Epithelial cell of proximal tubule (primary cell): ENCODE data around the gene ACTR6. TPM values are rescaled to one million over a fixed set of nuclear protein-coding genes. Genes with fewer than 3 reads are reported as not detected.
"Not testable (repeated sequence)": the region's sequence is repeated elsewhere in the genome, so short reads cannot be mapped to it uniquely, and the experiment has no call there.

ENCODE experiments used
- DNase-seq: peaks from one replicate; pipeline ENCODE4 v3.0.0-alpha.2; 2011; ENCODE audit warnings: low read depth
- H3K4me3 ChIP-seq: 2 replicates; pipeline ENCODE4 v1.5.1; 2011; ENCODE audit warnings: low read depth, mild to moderate bottlenecking, low read length
- total RNA-seq: library from RNA; depleted of rRNA; stranded (reverse); fragments of >200 nt; gene quantifications from 2 replicates; pipeline ENCODE4 v1.2.3, GENCODE V29; 2015
- TF ChIP-seq, protein P1 (sequence below): conservative IDR thresholded peaks from 2 replicates; pipeline ENCODE4 v1.5.1; 2012; ENCODE audit warnings: low read depth, mild to moderate bottlenecking, low read length

Gene ACTR6
- total RNA-seq, 1 donor from 2014 or later: 37.8 TPM

- no peak overlapping the region for H3K4me3 ChIP-seq
- TF ChIP-seq, protein P1, sequence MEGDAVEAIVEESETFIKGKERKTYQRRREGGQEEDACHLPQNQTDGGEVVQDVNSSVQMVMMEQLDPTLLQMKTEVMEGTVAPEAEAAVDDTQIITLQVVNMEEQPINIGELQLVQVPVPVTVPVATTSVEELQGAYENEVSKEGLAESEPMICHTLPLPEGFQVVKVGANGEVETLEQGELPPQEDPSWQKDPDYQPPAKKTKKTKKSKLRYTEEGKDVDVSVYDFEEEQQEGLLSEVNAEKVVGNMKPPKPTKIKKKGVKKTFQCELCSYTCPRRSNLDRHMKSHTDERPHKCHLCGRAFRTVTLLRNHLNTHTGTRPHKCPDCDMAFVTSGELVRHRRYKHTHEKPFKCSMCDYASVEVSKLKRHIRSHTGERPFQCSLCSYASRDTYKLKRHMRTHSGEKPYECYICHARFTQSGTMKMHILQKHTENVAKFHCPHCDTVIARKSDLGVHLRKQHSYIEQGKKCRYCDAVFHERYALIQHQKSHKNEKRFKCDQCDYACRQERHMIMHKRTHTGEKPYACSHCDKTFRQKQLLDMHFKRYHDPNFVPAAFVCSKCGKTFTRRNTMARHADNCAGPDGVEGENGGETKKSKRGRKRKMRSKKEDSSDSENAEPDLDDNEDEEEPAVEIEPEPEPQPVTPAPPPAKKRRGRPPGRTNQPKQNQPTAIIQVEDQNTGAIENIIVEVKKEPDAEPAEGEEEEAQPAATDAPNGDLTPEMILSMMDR: no peak
- DNase-seq: no peak
These were observed 18.9 kb downstream of the ACTR6 start for GRCh38 chr12:100219328-100220109.

DNA sequence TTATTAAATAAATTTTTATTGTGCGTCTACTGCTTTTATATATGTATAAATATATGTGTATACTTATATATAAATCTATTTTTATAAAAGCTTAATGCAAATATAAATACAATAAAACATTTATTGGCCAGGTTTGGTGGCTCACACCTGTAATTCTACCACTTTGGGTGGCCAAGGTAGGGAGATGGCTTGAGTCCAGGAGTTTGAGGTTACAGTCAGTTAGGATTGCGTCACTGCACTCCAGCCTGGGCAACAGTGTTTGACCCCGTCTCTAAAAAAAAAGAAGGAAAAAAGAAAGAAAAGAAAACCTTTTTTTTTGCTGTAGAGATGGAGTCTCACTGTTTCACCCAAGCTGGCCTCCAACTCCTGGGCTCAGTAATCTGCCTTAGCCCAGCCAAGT is 20.9 kb downstream of the ACTR6 start:
- no peak for DNase-seq
- H3K4me3 ChIP-seq: no peak overlapping the region

DNA sequence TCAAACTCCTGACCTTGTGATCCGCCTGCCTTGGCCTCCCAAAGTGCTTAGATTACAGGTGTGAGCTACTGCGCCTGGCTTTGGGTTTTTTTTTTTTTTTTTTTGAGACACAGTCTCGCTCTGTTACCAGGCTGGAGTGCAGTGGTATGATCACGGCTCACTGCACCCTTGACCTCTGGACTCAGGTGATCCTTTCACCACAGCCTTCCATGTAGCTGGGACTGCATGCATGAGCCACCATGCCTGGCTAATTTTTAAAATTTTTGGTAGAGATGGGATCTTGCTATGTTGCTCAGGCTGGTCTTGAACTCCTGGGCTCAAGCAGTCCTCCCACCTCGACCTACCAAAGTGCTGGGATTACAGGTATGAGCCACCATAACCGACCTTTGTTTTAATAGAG is 21.6 kb downstream of the ACTR6 start:
- not testable (repeated sequence) for H3K4me3 ChIP-seq, DNase-seq

More for the DNA sequence above, 20.9 kb downstream of the ACTR6 start:
- TF ChIP-seq, protein P1: no peak

- TF ChIP-seq, protein P1: no peak
- no peak overlapping the region for H3K4me3 ChIP-seq
- DNase-seq: no peak
These were observed 24.9 kb downstream of the ACTR6 start for GRCh38 chr12:100225491-100225890.

DNA sequence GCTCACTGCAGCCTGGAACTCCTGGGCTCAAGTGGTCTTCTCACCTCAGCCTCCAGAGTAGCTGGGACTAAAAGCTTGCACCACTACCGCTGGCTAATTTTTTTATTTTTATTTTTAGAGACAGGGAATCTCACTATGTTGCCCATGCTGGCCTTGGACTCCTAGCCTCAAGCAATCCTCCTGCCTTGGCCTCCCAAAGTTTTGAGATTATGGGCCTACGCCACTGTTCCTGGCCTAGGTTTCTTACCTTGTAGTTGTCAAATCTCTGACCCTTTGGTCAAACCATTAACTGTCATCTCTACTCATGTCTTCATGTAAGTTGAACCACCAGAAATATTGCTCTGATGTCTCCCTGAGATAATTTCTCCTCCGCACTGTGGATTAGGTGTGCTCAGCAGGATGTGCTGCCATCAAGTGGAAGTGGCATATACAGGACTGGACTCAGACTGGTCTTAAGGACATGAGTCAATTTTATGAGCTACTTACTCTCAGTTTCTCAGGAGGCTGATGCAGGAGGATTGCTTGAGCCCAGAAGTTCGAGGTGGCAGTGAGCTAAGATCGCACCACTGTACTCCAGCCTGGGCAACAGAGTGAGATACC is 28.5 kb downstream of the ACTR6 start:
- H3K4me3 ChIP-seq: no peak overlapping the region
- TF ChIP-seq, protein P1: peak; percentile 48
- no peak for DNase-seq

DNA sequence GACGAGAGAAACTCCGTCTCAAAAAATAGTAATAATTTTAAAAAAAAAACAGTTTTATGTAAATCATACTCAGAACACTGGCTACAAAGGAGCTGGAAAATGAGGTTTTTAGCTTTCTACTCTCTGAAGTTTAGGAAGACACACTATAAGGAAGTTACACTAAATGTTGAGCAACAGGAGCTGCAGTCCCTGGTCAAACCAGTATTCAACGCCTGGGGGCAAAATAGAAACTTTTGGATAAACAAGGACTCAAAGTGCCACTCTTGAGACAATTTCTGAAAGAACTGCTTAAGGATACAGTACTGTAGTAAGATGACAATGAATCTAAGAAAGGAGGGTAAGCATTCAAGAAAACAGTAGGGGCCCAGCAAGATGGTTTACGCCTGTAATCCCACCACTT is 29.3 kb downstream of the ACTR6 start:
- no peak for DNase-seq
- TF ChIP-seq, protein P1: no peak
- H3K4me3 ChIP-seq: no peak overlapping the region

- not testable (repeated sequence) for H3K4me3 ChIP-seq, DNase-seq
These were observed 31.3 kb downstream of the ACTR6 start for GRCh38 chr12:100231873-100232272.

DNA sequence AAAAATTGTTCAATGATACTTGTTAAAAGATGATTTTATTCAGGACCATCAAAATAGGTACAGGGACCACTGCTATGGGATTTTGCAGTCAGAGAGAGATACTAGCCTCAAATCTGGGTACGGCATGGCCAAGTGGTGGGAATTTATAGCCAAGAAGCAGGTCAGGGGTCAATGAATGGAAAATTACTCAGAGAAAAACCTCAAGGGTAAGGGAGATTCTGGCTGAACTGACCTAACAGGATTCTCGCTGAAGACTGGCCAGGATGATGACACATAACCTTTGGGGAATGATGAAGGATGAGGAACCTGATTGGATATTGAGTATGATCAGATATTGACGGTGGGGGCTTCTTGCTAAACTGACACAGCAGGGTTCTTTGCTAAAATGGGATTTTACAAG is 33.6 kb downstream of the ACTR6 start:
- DNase-seq: no peak
- H3K4me3 ChIP-seq: no peak overlapping the region
- TF ChIP-seq, protein P1: no peak
